ENCODE results near the gene UST. TPM values are rescaled to one million over a fixed set of nuclear protein-coding genes. Genes with fewer than 3 reads are reported as not detected.

The UST gene
- total RNA-seq, 1 donor from 2014 or later, result under 0.01 TPM

GRCh38 chr6:148800536-148800935, 53.7 kb downstream of the UST start:
- DNase-seq (ENCODE audit: low read depth in 2 of 2), result no peak

GRCh38 chr6:148803979-148804378, 57.1 kb downstream of the UST start:
- DNase-seq (ENCODE audit: low read depth in 2 of 2), result no peak

DNA sequence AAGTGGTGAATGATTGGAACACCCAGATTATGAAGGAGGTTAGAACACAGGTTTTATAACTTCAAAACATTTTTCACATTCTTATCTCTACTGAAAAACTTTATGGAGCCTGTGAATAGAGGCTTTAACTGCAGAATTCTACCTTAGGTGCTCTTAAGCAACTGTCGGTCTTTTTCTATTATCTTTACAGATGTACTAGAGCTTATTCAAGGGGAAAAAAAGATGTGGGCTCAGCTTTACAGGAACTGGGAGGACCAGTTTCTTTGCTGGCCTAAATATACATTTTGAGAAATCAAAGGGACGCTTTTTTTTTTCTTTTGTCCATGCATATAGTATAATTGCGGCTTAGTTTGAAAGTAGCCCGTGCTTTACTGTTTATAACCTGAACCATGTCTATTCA, 58.9 kb downstream of the UST start:
- no peak for DNase-seq (ENCODE audit: low read depth in 2 of 2)

GRCh38 chr6:148807784-148808183, 61.0 kb downstream of the UST start:
- no peak for DNase-seq (ENCODE audit: low read depth in 2 of 2)

- no peak for DNase-seq (ENCODE audit: low read depth in 2 of 2)
Observed at GRCh38 chr6:148808786-148809304, 62.0 kb downstream of the UST start.

- DNase-seq (ENCODE audit: low read depth in 2 of 2), result no peak
Observed at GRCh38 chr6:148811459-148811858, 64.6 kb downstream of the UST start.

GRCh38 chr6:148814082-148814790, 67.4 kb downstream of the UST start:
- no peak for DNase-seq (ENCODE audit: low read depth in 2 of 2)

- DNase-seq (ENCODE audit: low read depth in 2 of 2), result no peak
Observed at GRCh38 chr6:148814869-148815268, 68.0 kb downstream of the UST start.

- DNase-seq (ENCODE audit: low read depth in 2 of 2), result no peak
Observed at GRCh38 chr6:148816117-148816516, 69.3 kb downstream of the UST start.

DNA sequence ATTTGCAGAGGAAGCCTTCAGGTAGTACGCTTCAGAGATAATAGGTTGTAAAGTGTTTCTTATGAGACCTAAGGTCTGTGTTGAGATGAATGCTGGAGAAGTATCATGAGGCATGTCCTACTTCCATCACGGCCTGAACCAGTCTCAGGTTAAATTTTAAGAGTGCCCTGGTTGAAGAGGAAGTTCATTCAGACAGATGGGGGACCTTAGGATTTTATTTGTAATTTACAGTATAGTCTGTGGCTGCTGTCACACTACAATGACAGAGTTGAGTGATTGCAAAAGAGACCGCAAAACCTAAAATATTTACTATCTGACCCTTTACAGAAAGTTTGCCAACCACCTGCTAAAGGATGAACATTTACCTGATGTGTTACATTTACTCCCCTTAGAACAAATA, 70.9 kb downstream of the UST start:
- DNase-seq (ENCODE audit: low read depth in 2 of 2), result no peak

- DNase-seq (ENCODE audit: low read depth in 2 of 2), result no peak
Observed at GRCh38 chr6:148818939-148819575, 72.2 kb downstream of the UST start.

DNA sequence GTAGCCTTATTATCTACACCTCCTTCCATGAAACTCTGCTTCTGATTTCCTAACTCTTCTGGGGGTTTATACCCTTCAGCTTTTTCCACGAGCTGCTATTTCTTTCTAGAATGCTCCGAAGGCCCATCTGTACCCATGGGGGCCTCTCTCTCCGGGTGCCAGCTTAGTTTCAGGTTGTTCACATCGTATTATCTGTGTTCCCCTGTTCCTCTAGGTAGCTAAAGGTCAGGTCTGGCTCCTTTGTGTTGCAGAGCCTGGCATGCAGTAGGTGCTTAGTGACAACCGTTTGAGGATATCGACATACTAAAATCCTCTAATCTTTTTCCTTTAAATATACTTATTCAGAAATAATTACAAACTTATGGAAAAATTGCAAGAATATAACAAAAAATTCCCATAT, 73.0 kb downstream of the UST start:
- no peak for DNase-seq (ENCODE audit: low read depth in 2 of 2)

DNA sequence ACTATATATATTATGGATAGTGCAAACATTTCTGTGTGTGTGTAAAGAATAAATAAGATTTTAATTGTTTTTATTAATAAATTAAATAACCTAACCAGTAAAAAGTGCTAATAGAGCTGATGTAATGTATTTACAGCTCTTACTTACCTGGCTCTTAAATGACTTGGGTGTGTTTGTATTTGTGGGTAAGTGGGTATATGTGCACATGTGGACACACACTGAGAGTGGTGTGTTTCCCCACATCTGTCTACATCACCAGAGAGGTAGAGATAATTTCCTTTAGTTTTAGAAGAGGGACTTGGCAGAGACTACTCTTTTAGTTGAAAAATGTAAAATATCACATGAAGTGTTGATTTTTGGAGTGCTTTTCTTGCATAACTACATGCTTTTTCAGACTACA, 76.0 kb downstream of the UST start:
- no peak for DNase-seq (ENCODE audit: low read depth in 2 of 2)

DNA sequence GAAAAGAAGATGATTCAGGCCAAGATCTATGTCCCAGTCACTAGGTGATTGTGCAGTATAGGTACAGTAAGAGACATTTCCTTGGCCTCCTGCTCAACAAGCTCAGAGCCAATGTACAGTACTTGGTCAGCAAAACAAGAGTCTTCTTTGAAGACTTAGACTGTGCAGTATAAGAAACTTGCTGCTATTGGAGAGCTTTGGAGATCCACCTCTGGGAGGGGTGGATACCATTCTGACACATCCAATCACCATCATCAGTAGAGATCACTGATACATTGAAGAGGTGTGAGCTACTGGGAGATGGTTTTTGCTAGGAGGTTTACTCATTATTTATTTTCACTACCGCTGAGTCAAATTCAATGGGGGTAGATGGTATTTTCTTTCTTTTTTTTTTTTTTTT, 77.5 kb downstream of the UST start:
- no peak for DNase-seq (ENCODE audit: low read depth in 2 of 2)

- no peak for DNase-seq (ENCODE audit: low read depth in 2 of 2)
Observed at GRCh38 chr6:148824960-148825359, 78.1 kb downstream of the UST start.

DNA sequence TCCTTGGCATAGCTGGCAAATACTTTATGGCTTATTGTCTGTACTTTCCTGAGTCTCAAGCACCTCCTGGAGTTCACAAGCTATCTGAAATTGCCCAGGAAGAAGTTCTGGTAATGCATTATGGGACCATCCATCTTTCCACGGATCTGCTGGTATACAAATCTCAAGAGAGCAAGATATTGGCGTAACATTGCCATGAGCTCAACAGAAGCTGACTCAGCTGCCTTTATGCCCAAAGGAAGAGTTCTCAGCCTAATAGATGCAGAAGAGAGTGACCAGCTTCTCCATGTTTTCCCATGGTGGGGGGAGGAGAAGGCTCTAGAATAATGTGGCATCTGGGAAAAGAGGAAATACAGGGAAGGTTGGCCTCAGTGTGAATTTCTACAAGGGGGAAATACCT, 78.7 kb downstream of the UST start:
- no peak for DNase-seq (ENCODE audit: low read depth in 2 of 2)

DNA sequence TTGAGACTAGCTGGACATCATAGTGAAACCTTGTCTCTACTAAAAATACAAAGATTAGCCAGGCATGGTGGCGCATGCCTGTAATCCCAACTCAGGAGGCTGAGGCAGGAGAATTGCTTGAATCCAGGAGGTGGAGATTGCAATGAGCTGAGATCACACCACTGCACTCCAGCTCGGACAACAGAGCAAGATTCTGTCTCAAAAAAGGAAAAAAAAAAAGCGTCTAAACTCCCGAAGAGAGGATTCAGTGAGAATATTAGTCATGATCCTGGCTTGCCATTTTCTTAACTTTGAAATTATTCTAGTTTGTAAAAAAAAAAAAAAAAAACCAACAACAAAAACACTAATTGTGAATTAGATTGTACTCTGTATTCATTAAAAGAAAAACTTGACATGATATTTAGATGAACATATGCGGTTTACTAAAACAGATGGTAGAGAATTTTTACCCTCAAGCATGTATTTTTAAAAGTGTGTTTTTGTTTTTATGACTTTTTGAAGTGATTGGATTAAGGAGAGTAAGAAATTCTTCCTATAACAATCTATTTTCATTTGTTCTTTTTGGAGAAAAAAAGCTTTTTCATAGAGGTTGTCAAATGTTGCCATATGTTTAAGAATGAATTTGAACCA, 80.7 kb downstream of the UST start:
- DNase-seq (ENCODE audit: low read depth in 2 of 2), result no peak

DNA sequence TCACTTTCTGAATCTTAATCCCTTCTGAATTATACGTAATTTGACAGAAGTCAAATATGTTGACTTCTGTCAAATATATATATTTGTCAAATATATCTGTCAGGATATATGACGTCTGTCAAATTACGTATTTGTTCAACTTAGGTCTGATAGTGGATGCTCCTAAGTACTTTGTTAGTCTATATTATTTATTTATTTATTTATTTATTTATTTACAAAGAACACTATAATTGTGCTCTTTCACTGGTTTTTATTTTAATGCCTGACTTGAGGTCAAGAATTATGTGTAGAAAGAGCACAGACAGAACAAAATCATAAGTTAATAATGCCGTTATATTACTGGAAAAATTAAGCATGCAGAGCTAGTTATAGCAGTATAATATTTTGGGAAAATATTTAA, 81.2 kb downstream of the UST start:
- no peak for DNase-seq (ENCODE audit: low read depth in 2 of 2)

GRCh38 chr6:148829415-148830101, 82.7 kb downstream of the UST start:
- DNase-seq (ENCODE audit: low read depth in 2 of 2), result no peak

GRCh38 chr6:148830614-148831013, 83.8 kb downstream of the UST start:
- DNase-seq (ENCODE audit: low read depth in 2 of 2), result no peak

DNA sequence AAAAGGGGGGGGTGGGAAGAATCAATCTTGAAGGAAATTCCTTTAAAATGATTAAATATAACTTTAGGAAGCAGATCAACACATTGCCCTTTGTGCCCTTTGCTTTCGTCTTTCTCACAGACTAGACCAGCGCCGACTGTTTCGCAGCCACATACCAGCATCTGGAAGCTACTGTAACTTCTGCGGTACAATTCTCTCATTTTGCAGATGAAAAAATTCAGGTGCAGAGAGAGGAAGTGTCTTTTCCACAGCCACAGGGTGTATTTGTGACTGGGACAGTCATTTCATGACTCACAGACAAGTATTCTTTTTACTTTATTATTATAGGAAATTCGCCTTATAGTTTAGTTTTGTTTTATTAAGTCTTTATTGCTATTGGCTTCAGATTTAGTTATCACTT, 84.2 kb downstream of the UST start:
- no peak for DNase-seq (ENCODE audit: low read depth in 2 of 2)

DNA sequence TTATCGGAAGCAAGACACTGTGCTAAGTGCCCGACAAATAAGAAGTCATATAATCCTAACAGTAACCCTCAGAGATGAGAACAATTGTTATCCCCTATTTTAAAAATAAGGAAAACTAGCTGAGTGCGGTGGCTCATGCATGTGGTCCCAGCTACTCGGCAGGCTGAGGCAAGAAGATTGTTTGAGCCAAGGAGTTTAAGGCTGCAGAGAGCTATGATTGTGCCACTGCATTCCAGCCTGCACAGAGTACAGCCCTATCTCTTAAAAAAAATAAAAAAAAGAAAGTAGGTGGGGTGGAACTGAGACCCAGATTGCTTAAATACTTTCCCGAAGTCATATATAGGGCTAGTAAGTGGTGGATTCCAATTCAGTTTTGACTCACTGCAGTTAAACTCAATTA, 84.7 kb downstream of the UST start:
- DNase-seq (ENCODE audit: low read depth in 2 of 2), result no peak
